Measurements from ENCODE around the gene PSMB7. TPM values are rescaled to one million over a fixed set of nuclear protein-coding genes. Genes with fewer than 3 reads are reported as not detected.

The PSMB7 gene
- total RNA-seq, 1 donor = 143 TPM

- no peak overlapping the region for H3K4me3 ChIP-seq (ENCODE audit: low read depth, low read length)
- no peak for TF ChIP-seq CTCF (IDR thresholded peaks at IDR 0.05; ENCODE audit: insufficient read depth, low read depth, low read length)
- no peak for DNase-seq (ENCODE audit: low read depth)
These were observed 30.4 kb downstream of the PSMB7 start for GRCh38 chr9:124384846-124385245.

DNA sequence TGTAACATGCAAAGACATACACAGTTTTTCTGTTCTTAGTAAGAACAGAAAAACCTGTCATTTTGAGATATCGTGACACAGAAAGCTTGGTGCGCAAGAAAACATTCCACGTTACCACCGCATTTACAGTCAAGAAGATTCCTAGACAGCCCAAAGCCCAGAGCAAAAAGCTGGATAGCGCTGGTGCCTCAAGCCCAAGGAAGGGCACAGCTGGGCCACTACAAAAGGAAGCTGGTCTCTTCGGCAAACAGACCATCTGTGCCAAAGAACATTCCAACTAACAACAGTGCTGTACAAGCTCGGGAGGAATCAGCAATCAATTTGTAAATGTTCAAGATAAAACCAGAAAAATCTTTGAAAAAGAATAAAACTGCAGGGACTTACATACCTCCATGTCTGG is 31.0 kb downstream of the PSMB7 start:
- H3K4me3 ChIP-seq (ENCODE audit: low read depth, low read length) = no peak overlapping the region
- TF ChIP-seq CTCF (IDR thresholded peaks at IDR 0.05; ENCODE audit: insufficient read depth, low read depth, low read length) = no peak
- DNase-seq (ENCODE audit: low read depth) = no peak

DNA sequence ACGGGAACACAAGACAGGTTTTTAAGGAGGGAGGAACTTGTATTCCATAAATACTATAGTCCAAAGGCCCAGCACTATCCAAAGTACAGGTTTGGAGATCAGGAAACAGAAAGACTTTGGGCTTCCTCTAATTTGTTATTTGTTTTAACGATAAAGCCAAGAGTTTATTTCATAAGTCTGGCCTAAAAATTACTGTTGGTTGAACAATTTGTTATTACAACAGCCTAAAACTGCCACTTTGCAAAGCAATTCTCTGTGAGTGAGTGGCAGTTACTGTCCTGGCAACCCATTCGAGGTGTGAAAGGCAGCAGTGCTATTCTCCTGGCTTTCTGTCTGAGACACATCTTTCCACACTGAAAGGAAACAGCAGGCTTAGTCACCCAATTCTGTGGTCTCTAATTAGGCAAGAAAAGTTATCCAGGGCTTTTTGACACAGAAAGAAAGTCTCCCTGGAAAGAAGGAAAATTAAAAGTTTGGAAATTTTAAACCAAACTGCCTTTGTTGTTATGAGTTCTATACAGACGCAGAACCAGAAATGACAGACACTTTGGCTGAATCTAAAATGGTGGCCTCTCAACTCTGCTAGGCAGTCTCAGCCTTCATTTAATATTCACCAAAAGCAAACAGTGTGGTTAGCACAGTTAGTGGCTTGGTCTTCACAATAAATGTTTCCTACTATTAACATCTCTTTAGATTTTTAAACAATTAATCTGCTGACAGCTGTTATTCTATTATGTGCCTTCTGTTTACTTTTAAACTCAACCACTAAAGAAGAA is 33.9 kb downstream of the PSMB7 start:
- no peak overlapping the region for H3K4me3 ChIP-seq (ENCODE audit: low read depth, low read length)
- TF ChIP-seq CTCF (IDR thresholded peaks at IDR 0.05; ENCODE audit: insufficient read depth, low read depth, low read length) = no peak
- peak; percentile 69 for DNase-seq (ENCODE audit: low read depth)

DNA sequence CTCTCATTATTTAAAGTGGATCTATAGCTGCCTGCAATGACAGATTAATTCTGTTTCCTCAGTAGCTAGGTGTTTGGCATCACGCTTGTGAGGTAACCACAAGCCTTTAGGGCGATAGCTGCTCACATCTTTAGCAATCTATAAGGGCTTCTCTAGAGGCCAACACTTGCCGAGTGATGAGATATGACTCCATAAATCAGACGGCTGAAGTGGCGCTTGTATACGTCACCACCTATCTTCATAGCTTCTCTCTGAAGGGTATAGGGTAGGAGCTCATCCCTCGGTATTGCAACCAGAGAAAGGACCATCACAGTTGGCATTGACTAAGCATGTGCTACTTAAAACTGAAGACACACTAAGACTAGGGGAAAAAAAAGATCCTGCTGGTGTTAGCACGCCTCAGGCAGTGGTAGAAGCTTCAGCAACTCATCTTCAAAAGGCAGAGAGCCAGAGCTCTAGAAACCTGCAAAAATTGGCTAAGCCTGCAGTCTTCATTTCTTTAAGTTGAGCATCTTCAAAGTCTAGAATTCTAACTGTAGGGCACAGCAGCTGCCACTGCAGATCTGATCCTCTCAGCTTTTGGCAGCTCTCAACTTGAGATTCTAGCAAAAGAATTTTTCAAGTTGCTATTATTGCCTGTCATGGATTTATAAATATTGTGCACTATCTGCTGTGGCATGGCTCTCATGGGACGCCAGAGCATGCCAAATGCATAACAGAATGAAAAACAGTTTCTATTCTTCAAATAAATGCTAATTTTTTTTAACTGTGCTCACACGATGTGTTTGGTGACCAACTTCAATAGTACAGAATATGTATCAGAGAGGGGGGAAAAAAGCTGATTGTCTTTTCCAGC is 37.5 kb downstream of the PSMB7 start:
- TF ChIP-seq CTCF (IDR thresholded peaks at IDR 0.05; ENCODE audit: insufficient read depth, low read depth, low read length) = no peak
- DNase-seq (ENCODE audit: low read depth) = no peak
- no peak overlapping the region for H3K4me3 ChIP-seq (ENCODE audit: low read depth, low read length)

- DNase-seq (ENCODE audit: low read depth) = no peak
- TF ChIP-seq CTCF (IDR thresholded peaks at IDR 0.05; ENCODE audit: insufficient read depth, low read depth, low read length) = no peak
- H3K4me3 ChIP-seq (ENCODE audit: low read depth, low read length) = no peak overlapping the region
These were observed 38.9 kb downstream of the PSMB7 start for GRCh38 chr9:124376329-124376728.

GRCh38 chr9:124375726-124376125 is 39.5 kb downstream of the PSMB7 start:
- DNase-seq (ENCODE audit: low read depth) = no peak
- no peak overlapping the region for H3K4me3 ChIP-seq (ENCODE audit: low read depth, low read length)
- TF ChIP-seq CTCF (IDR thresholded peaks at IDR 0.05; ENCODE audit: insufficient read depth, low read depth, low read length) = no peak

Data from fibroblast of villous mesenchyme (primary cell).